Measurements from ENCODE around the gene ARHGAP26.

Gene ARHGAP26

GRCh38 chr5:142830241-142831008 is 60.2 kb downstream of the ARHGAP26 start:
- no peak for TF ChIP-seq CTCF (IDR thresholded peaks at IDR 0.05; ENCODE audit: extremely low read depth, insufficient read depth, missing control alignments)
- in situ Hi-C loops (cut with MboI; ENCODE audit: low pct_unique_long_range_greater_than_20kb, low sequenced_read_pairs, unreplicated experiment), result no loop called here
- no peak for DNase-seq (ENCODE audit: low spot score)

GRCh38 chr5:142831009-142831383 is 60.8 kb downstream of the ARHGAP26 start:
- DNase-seq (ENCODE audit: low spot score), result no peak
- in situ Hi-C loops (cut with MboI; ENCODE audit: low pct_unique_long_range_greater_than_20kb, low sequenced_read_pairs, unreplicated experiment), result no loop called here
- no peak for TF ChIP-seq CTCF (IDR thresholded peaks at IDR 0.05; ENCODE audit: extremely low read depth, insufficient read depth, missing control alignments)

GRCh38 chr5:142832263-142832662 is 62.1 kb downstream of the ARHGAP26 start:
- TF ChIP-seq CTCF (IDR thresholded peaks at IDR 0.05; ENCODE audit: extremely low read depth, insufficient read depth, missing control alignments), result no peak
- in situ Hi-C loops (cut with MboI; ENCODE audit: low pct_unique_long_range_greater_than_20kb, low sequenced_read_pairs, unreplicated experiment), result no loop called here
- DNase-seq (ENCODE audit: low spot score), result no peak

GRCh38 chr5:142833517-142834449 is 63.6 kb downstream of the ARHGAP26 start:
- in situ Hi-C loops (cut with MboI; ENCODE audit: low pct_unique_long_range_greater_than_20kb, low sequenced_read_pairs, unreplicated experiment), result no loop called here
- no peak for DNase-seq (ENCODE audit: low spot score)

GRCh38 chr5:142834504-142834903 is 64.3 kb downstream of the ARHGAP26 start:
- in situ Hi-C loops (cut with MboI; ENCODE audit: low pct_unique_long_range_greater_than_20kb, low sequenced_read_pairs, unreplicated experiment), result no loop called here
- no peak for DNase-seq (ENCODE audit: low spot score)
- TF ChIP-seq CTCF (IDR thresholded peaks at IDR 0.05; ENCODE audit: extremely low read depth, insufficient read depth, missing control alignments), result no peak

More at GRCh38 chr5:142833517-142834449, 63.6 kb downstream of the ARHGAP26 start:
- TF ChIP-seq CTCF (IDR thresholded peaks at IDR 0.05; ENCODE audit: extremely low read depth, insufficient read depth, missing control alignments), result no peak

GRCh38 chr5:142835540-142835939 is 65.4 kb downstream of the ARHGAP26 start:
- in situ Hi-C loops (cut with MboI; ENCODE audit: low pct_unique_long_range_greater_than_20kb, low sequenced_read_pairs, unreplicated experiment), result no loop called here
- TF ChIP-seq CTCF (IDR thresholded peaks at IDR 0.05; ENCODE audit: extremely low read depth, insufficient read depth, missing control alignments), result no peak
- DNase-seq (ENCODE audit: low spot score), result no peak
